Subcutaneous abdominal adipose tissue (tissue), 5 donors: ENCODE results near the gene CEMP1.

Experiments used
- H3K27ac ChIP-seq: one replicate; pipeline ENCODE4 v1.7.0; 2013; ENCODE audit warnings: low read depth, mild to moderate bottlenecking, inconsistent platforms, low read length, moderate library complexity
- H3K27me3 ChIP-seq, 5 donors: one replicate each; pipeline ENCODE4 v1.7.0; 2013; ENCODE audit warnings: low read length in 5 of 5, inconsistent platforms in 1 of 5; ENCODE audit not compliant: control insufficient read depth in 5 of 5, insufficient read depth in 4 of 5
- H3K36me3 ChIP-seq, 5 donors: one replicate each; pipeline ENCODE4 v1.7.0; 2013; ENCODE audit warnings: low read length in 5 of 5; ENCODE audit not compliant: control insufficient read depth in 5 of 5, insufficient read depth in 5 of 5
- H3K4me1 ChIP-seq, 5 donors: one replicate each; pipeline ENCODE4 v1.7.0; 2013; ENCODE audit warnings: low read length in 5 of 5, mild to moderate bottlenecking in 3 of 5, moderate library complexity in 1 of 5; ENCODE audit not compliant: control insufficient read depth in 5 of 5, insufficient read depth in 5 of 5
- H3K4me3 ChIP-seq, 5 donors: one replicate each; pipeline ENCODE4 v1.7.0; 2013; ENCODE audit warnings: low read length in 5 of 5, low read depth in 1 of 5
- H3K9ac ChIP-seq, 5 donors: one replicate each; pipeline ENCODE4 v1.7.0; 2013; ENCODE audit warnings: low read length in 5 of 5, mild to moderate bottlenecking in 4 of 5, moderate library complexity in 3 of 5
- H3K9me3 ChIP-seq, 5 donors: one replicate each; pipeline ENCODE4 v1.7.0; 2013; ENCODE audit warnings: low read length in 5 of 5; ENCODE audit not compliant: control insufficient read depth in 5 of 5
- donor health status: healthy.
- donor health status: healthy.
- donor health status: healthy.
- donor health status: healthy.
- donor health status: healthy.

Gene CEMP1

DNA sequence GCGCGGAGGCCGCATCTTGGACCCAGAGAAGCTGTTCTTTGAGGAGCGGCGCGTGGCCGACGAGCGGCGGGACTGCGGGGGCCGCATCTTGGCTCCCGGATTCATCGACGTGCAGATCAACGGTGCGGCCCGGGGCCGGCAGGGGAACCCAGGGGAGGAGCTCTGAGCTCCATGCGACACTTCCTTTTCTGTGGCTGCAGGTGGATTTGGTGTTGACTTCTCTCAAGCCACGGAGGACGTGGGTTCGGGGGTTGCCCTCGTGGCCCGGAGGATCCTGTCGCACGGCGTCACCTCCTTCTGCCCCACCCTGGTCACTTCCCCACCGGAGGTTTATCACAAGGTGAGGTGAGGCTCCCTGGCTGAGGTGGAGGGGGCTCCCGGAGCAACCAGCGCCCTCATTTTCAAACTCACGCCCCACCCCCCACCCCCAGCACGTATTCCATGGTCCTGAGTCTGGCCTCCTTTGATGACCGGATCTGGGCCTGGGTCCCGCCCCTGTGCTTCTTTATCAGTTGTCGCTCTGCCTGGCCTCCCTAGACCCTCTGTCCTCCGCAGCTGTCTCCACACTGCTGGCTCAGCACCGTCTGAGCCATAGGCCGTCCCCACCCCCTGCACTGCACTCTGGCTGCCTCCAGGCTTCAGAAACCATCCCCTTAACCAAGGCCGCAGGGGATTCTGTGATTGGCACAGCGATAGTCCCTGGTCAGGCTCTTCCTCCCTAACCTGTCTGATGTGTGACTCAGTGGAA, 10.2 kb downstream of the CEMP1 start:
- Histone ChIP-seq H3K27me3 (no peaks in the 10 kb centered on the region), H3K27ac (peak overlapping the region; percentile 62), H3K4me3 (peak overlapping the region in 4 of 5 donors; percentile 62 to 77 (median 70)), H3K9me3 (no peaks in the 10 kb centered on the region), H3K9ac (peak overlapping the region; percentile 33 to 77 (median 64)), H3K36me3 (peaks cover 0 to 34% (median 28%) of the 10 kb centered on the region in 5 donors), H3K4me1 (peaks cover 21 to 49% (median 48%) of the 10 kb centered on the region in 5 donors)

DNA sequence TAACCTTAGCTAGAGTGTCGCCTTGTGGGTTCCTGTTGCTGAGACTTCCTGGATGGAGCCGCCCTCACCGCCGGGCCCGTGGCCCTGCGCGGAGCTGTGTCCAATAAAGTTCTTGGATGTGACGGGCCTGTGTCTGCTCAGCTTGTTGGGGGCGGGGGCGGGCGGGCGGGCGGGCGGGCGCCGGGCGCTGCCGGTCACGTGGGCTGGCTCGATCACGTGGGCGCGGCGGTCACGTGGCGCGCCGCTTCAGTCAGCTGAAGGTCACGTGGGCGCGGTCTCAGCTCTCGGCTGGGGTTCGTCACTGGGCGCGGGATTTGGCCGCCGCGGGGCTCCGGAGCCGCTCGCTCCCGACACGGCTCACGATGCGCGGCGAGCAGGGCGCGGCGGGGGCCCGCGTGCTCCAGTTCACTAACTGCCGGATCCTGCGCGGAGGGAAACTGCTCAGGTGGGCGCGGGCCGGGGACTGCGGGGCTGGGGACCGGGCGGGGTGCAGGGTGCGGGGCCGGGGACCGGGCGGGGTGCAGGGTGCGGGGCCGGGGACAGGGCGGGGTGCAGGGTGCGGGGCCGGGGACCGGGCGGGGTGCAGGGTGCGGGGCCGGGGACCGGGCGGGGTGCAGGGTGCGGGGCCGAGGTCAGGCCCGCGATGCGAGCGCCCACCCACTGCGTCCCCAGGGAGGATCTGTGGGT, 11.0 kb downstream of the CEMP1 start, which contains the start of gene AMDHD2:
AMDHD2 (plus strand) TSS at position 275 of the 687 bp plus-strand sequence; CDS start at position 363, 88 bp downstream.
- no peaks in the 10 kb centered on the region for H3K27me3 ChIP-seq
- H3K9me3 ChIP-seq, result no peaks in the 10 kb centered on the region
- H3K9ac ChIP-seq, result peak within 1 kb of the TSS; percentile 33 to 77 (median 64)
- peaks cover 0 to 32% (median 25%) of the 10 kb centered on the region in 5 donors for H3K36me3 ChIP-seq
- H3K4me3 ChIP-seq, result peak within 1 kb of the TSS in 4 of 5 donors; percentile 62 to 77 (median 70)
- H3K27ac ChIP-seq, result peak within 1 kb of the TSS; percentile 84
- peaks cover 27 to 56% (median 55%) of the 10 kb centered on the region in 5 donors for H3K4me1 ChIP-seq

DNA sequence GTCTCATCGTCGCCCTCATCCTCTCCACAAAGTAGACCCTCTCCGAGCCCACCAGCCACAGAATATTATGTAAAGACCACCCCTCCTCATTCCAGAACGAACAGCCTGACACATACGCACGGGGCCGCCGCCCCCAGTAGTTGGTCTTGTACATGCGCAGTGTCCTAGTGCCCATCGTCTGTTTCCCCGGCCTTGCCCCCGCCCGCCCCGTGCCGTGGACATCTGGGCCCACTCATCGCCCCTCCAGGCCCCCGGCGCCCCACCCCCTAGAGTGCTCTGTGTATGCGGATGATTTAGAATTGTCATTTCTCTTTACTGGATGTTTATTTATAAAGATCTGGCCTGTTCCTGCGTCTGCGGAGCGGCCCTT, 11.5 kb downstream of the CEMP1 start:
- H3K27ac ChIP-seq, result peak overlapping the region; percentile 84
- no peaks in the 10 kb centered on the region for H3K27me3 ChIP-seq
- peaks cover 27 to 61% (median 60%) of the 10 kb centered on the region in 5 donors for H3K4me1 ChIP-seq
- peaks cover 0 to 28% (median 22%) of the 10 kb centered on the region in 5 donors for H3K36me3 ChIP-seq
- H3K4me3 ChIP-seq, result peak overlapping the region in 4 of 5 donors; percentile 4 to 77 (median 38)
- H3K9me3 ChIP-seq, result no peaks in the 10 kb centered on the region
- H3K9ac ChIP-seq, result peak overlapping the region in 2 of 5 donors; percentile 44 to 66

DNA sequence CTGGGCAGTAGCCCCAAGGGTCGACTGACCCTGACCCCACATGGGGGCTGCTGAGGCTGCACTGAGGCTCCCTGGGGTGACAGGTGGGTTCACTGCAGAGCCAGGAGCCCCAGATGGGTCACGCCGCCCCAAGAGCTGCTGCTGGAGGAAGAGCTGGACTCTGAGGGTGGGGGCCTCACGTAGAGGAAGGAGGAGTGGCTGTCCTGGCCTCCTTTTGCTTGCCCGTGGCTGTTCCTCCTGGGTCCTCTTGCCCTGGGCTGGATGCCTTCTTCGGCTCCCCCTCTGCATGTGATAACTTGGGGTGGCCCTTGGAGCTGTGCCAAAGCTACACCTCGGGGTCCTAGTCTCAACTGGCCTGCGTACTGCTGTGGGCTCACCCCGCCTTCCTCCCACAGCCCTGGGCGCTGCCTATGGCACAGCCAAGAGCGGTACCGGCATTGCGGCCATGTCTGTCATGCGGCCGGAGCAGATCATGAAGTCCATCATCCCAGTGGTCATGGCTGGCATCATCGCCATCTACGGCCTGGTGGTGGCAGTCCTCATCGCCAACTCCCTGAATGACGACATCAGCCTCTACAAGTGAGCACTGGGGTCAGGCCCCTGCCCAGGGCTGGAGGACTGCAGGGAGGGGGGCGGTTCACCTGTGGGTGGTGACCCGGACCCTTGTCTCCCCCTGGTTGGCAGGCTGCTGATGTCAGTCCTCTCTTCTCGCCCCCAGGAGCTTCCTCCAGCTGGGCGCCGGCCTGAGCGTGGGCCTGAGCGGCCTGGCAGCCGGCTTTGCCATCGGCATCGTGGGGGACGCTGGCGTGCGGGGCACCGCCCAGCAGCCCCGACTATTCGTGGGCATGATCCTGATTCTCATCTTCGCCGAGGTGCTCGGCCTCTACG, 12.1 kb downstream of the CEMP1 start:
- H3K27me3 ChIP-seq, result no peaks in the 10 kb centered on the region
- peak overlapping the region in 3 of 5 donors; percentile 4 to 90 (median 38) for H3K4me3 ChIP-seq
- H3K27ac ChIP-seq, result peak overlapping the region; percentile 84
- H3K9me3 ChIP-seq, result no peaks in the 10 kb centered on the region
- peak overlapping the region in 2 of 5 donors; percentile 44 to 66 for H3K9ac ChIP-seq
- H3K4me1 ChIP-seq, result peaks cover 27 to 63% (median 63%) of the 10 kb centered on the region in 5 donors
- H3K36me3 ChIP-seq, result peaks cover 0 to 22% (median 17%) of the 10 kb centered on the region in 5 donors

DNA sequence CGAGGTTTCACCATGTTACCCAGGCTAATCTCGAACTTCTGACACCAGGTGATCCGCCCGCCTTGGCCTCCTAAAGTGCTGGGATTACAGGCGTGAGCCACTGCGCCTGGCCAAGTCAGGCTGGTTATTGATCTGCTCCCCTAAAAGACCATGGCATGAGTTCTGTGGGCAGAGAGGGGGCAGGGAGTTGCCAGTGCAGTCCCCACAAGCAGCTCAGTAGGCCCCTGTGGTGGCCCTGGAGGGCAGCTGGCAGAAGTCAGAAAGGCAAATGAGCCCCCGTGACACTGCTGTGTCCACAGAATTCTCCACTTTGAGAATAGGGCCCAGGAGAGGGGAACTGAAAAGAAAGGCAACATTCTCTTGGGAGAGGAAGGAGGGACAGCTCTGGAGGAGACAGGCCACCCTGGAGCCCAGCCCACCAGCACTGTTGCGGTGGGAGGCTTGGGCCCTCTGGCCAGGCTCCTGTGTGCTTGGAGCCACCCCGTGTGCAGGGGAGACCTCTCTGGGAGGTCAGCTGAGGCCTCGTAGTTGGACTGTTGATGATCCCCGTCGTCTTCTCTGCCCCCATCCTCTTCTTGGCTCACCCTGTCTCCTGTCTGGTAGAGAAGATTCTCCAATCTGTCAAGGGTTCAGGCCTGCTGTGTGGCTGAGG, 13.1 kb downstream of the CEMP1 start:
- Histone ChIP-seq H3K4me1 (peaks cover 27 to 67% (median 67%) of the 10 kb centered on the region in 5 donors), H3K27me3 (no peaks in the 10 kb centered on the region), H3K9ac (peak overlapping the region in 4 of 5 donors; percentile 31 to 66 (median 40)), H3K4me3 (peak overlapping the region in 1 of 5 donors; percentile 90), H3K27ac (peak overlapping the region; percentile 84), H3K36me3 (peaks cover 0 to 12% (median 7%) of the 10 kb centered on the region in 5 donors), H3K9me3 (no peaks in the 10 kb centered on the region)

DNA sequence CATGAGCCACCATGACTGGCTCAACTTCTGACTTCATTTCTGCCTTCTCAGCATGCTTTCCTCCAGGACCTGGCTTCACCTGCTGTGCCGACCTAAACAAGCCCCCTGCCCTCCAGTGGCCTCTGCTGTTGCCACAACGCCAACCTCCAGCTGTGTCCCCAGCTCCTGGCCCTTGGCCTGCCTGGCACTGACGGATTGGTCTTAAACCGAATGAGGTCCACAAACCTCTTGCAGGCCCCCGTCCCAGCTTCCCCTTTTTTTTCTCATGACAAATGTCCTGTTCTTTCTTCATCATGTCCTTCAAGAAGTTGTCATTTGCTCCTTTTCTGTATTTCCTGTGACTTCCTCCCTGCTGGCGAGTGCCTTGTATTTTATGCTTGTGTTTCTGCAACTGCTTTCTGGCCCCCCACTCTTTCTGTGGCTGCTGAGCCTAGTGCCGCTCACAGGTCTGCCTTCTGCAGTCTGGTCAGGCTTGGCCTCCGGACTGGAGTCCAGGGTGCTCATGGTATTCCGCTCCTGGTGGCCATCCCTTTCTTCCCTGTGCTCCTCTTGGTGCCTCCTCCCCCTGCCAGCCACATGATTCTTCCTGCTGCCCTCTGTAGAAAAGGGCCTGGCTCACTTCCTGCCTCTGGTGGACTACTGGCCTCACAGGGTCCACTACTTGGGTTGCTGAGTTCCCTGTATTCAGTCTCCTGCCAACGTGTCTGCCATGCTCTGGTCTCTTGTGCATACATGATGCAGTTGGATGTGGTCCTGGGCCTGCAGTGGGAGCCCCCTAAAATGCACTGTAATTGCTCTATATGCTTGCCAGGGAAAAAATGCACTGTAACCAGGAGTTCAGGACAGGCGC, 14.6 kb downstream of the CEMP1 start:
- peak overlapping the region; percentile 42 to 96 (median 90) for H3K4me3 ChIP-seq

DNA sequence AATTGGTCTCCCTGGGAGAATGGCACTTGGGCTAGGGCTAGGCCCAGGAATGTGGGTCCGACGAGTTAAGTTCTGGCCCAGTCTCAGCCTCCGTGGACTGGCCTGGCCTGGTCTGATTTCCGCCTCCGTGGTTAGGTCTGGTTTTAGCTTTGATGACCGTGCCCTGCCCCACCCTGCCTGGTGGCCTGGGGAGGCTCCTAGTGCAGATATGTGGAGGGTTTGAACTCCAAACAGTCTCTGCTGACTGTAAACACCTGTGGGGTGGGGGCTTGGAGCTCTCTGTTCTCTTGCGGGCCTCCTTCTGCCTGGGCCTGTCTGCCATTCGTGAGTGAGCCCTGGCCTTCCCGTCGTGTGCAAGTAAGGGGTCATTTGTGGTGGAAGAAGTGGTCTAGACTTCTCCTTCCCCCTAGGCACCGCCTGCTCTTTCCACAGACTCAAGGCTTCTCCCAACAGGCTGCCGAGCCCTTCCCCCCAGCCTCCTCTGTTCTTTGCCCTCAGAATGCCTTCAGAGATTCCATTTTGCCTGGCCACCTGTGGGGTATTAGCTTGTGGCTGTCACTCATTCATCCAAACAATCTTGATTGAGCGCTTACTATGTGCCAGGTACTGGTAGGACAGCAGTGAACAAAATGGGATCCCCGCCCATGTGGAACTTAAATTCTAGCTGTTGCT, 15.9 kb downstream of the CEMP1 start:
- peaks cover 24 to 78% (median 70%) of the 10 kb centered on the region in 5 donors for H3K4me1 ChIP-seq

More for the DNA sequence above, 14.6 kb downstream of the CEMP1 start:
- Histone ChIP-seq H3K27ac (peak overlapping the region; percentile 84), H3K36me3 (peaks cover 0 to 9% (median 5%) of the 10 kb centered on the region in 5 donors), H3K4me1 (peaks cover 27 to 82% (median 74%) of the 10 kb centered on the region in 5 donors), H3K27me3 (no peaks in the 10 kb centered on the region), H3K9ac (peak overlapping the region; percentile 25 to 98 (median 55)), H3K9me3 (no peaks in the 10 kb centered on the region)

More for the DNA sequence above, 15.9 kb downstream of the CEMP1 start:
- peak overlapping the region; percentile 84 for H3K27ac ChIP-seq
- H3K36me3 ChIP-seq, result peaks cover 0 to 9% (median 3%) of the 10 kb centered on the region in 5 donors
- peak overlapping the region; percentile 86 to 99 (median 95) for H3K9ac ChIP-seq
- peak overlapping the region; percentile 76 to 96 (median 90) for H3K4me3 ChIP-seq
- H3K9me3 ChIP-seq, result no peaks in the 10 kb centered on the region
- no peaks in the 10 kb centered on the region for H3K27me3 ChIP-seq
